Stimulated activated CD8-positive, alpha-beta memory T cell treated with anti-CD3 and anti-CD28 coated beads, Interleukin-12 subunit alpha, Interleukin-12 subunit beta, amount 100 ng/mL, for 4 hours (primary cell): ENCODE results near the gene ZSWIM5.

Experiments
- DNase-seq: peaks from one replicate; pipeline ENCODE4 v3.0.0-alpha.2; 2020; ENCODE audit warnings: low read depth

Gene ZSWIM5

GRCh38 chr1:45023663-45024062 lies 182.7 kb downstream of the ZSWIM5 start:
- DNase-seq: no peak

DNA sequence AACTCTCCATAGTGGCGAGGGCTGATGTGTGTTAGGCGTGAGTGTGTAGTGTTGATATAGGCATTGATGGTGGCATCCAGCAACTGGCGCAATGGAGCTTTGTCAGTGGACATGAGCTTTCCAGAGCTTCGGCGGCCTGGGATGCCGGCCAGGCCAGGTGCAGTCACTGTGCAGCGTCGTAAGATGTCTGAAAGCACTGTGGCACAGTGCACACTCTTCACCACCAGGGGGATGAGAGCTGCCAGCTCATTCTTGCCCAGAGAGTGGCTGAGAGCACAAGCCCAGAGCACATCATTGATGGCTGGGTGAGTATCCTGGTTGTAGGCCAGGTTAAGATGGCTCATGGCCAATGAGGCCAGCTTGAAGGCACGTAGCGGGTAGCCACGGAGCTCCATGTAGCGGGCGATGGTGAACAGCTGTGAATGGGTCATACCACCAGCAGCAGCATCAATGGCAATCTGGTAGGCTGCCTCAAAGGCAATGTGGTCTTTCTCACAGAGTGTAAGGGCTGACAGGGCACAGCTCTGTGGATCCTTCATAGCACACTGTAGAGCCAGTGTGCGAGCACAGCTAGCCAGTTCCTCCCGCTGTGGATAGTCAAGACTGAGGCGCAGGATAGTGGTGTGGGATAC lies 187.7 kb downstream of the ZSWIM5 start:
- DNase-seq: no peak

DNA sequence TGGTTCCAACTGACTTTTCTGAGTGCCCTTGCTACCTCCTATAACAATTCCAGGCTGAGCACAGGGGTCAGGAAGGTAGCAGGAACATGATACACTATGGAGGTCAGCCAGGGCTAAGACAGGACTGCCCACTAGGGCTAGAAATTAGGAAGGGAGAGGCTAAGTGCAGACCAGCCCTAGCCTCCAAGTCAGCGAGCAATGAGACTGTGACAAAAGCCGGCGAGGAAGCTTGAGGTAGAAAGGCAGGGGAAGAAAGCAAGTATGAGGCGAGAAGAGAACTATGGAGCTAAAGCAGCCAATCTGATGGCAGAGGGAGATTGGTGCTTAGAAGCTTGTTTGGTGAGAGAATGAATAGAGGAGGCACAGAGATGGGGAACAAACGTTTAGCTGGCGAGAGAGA lies 189.6 kb downstream of the ZSWIM5 start:
- no peak for DNase-seq

- DNase-seq: no peak
These were observed 190.2 kb downstream of the ZSWIM5 start for GRCh38 chr1:45016090-45016697.

DNA sequence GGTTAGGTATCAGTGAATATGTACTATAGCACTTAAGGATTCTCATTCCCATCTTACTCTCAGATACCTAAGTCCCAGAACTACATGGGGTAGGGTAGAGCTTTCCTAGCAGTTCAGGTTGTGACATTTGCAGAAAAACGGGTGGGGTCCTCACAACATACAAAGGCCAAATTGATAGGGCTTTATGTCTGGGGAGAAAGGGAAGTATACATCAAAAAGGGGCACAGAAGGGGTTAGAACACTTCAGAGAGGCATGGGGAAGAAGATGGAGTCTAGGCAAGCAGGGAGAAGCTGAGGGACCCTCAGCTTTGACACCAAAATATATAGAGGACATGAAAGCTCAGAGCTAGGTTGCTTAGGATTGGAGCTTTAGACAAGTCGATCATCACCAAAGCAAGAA lies 190.7 kb downstream of the ZSWIM5 start:
- no peak for DNase-seq

DNA sequence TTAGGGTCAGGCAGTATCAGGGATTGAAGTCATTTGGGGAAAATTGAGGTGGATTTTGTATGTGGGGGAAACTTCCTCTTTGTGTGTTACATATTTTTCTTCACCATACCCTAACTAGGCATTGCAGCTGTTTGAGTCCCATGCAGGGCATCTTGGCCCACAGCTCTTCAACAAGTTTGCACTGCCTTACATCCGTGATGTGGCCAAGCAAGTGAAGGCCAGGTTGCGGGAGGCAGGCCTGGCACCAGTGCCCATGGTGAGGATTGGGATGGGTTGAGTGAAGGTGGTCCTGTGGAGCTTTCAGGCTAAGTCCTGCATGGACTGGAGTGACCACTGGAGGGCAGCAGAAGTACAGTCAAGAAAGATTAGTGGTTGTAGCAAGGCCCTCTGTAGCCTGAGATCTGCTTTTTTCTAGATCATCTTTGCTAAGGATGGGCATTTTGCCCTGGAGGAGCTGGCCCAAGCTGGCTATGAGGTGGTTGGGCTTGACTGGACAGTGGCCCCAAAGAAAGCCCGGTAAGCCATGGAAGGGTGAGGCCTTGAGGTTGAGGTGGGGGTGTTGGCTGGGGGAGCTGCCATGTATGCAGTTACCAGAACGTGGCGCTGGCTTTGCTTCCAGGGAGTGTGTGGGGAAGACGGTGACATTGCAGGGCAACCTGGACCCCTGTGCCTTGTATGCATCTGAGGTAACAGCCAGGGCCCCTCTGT lies 191.9 kb downstream of the ZSWIM5 start:
- DNase-seq: peak; percentile 41

DNA sequence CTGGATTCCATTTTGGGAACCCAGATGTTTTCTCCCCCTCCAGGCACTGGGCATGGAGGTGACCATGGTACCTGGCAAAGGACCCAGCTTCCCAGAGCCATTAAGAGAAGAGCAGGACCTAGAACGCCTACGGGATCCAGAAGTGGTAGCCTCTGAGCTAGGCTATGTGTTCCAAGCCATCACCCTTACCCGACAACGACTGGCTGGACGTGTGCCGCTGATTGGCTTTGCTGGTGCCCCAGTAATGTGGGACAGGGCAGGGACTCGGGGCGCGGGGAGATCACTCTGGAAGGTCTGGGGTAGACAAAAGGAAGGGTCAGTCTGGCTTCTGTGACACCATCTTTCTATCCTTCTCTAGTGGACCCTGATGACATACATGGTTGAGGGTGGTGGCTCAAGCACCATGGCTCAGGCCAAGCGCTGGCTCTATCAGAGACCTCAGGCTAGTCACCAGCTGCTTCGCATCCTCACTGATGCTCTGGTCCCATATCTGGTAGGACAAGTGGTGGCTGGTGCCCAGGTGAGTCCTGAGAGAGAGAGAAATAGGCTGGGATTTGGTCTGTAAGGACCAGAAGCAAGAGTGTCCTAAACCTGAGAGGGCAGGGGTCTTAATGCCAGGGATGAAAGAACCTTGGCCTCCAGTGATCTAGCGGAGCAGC lies 192.7 kb downstream of the ZSWIM5 start:
- no peak for DNase-seq

DNA sequence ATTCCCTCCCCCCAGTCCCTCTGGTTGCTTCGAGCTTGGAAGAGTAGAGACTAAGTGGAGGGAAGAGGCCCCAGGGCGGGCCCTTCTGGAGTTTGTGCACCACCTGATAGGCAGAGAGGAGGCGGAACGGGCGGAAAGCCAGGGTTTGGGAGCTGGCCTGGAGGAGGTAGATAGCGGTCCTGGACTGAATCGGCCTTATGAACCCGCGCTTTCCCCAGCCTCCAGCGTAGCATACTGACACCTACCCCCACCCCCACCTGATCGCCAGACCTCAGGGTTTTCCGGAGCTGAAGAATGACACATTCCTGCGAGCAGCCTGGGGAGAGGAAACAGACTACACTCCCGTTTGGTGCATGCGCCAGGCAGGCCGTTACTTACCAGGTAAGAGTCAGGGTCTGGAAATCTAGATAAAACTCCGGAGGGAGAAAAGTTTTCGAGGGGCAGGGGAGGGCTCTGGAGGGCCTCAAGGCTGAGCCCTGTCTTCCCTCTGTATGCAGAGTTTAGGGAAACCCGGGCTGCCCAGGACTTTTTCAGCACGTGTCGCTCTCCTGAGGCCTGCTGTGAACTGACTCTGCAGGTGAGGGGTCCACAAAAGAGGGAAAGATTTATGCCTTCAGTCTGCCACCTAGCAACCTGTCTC lies 193.6 kb downstream of the ZSWIM5 start:
- DNase-seq: no peak

DNA sequence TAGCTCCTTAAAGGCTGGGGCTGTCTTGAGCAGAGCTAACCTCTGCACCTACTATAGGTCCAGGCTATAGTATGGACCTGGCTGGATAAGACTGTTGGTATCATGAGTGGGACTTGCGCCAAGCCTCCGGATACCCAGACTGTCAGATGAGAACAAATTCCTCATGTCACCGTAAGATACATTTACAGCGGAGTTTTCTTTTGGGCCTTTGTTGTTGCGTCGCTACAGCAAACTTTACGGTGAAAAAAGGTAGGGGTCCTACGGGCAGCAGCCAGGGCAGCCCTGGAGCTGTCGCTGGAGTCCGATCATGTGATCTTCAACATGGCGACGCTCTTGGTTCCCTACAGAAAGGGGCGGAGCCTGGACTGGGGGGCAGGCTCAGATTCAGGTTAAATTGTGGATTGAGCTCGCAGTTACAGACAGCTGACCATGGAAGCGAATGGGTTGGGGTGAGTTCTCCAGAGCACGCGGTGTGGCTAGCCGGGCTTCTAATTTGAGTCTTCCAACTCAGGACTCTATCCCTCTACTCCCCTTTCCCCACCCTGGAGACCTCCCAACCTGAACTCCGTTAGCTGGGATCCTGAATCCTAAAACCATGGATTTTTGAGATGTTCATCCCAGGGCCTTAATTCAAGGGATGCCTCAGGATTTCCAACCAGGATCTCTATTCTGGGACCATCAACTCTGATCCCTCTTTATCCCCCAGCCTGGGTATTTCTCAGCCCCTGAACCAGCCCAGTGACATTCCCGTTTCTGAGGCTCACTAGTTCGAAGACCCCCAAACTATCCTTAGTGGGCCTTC lies 194.4 kb downstream of the ZSWIM5 start, which contains the start of gene UROD:
Gene UROD (plus strand): TSS at position 418 of the 802 bp plus-strand sequence. CDS start 12 bp downstream, at position 430.
- DNase-seq: peak; percentile 73

DNA sequence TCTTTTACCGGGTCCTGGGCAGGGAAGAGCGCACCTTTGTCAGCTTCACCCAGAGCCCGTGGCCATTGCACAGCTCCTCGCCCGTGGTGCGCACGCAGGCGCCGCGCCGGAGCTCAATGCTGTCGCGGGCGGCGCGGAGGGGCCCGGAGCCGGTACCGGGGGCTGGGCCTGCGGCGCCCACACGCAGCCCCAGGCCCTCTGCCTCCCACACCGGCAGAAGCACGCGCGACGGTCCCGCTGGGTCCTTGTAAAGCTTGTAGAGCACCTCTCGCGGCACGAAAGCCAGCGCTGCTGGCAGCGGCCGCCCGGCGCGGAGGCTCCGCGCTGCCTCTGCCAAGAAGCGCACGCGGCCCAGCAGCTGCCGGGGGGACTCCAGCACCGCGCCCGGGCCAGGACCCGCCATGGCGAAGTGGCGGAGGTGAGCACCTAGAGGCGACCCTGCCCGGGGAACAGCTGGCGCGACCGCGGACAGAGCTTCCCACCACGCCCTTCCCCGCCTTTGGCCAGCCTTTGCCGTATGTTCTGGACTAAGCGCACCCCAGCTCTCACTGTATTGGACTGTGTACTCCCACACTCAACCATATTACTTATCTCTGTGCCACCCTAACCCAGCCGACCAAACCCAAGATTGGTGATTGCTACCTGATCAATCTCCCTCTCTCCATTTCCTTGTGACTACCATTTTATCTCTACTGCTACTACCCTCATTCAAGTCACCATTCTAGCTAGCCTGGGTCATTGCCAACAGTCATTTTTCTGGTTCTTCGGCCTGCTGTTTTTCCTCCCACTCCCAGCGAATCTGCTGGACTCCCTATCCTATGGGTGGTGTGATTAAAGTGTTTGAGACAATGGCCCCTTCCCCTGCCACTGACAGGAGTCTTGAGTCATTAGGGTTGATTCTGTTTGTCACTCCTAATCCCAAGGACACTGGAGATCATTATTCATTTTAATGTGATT lies 195.3 kb downstream of the ZSWIM5 start, which contains the start of gene HECTD3:
Gene HECTD3 (minus strand): TSS at position 470 of the 957 bp plus-strand sequence. CDS start 67 bp downstream, at position 403.
- DNase-seq: peak; percentile 45

- DNase-seq: no peak
These were observed 196.2 kb downstream of the ZSWIM5 start for GRCh38 chr1:45009956-45010854.

- no peak for DNase-seq
These were observed 197.0 kb downstream of the ZSWIM5 start for GRCh38 chr1:45009296-45009865.

DNA sequence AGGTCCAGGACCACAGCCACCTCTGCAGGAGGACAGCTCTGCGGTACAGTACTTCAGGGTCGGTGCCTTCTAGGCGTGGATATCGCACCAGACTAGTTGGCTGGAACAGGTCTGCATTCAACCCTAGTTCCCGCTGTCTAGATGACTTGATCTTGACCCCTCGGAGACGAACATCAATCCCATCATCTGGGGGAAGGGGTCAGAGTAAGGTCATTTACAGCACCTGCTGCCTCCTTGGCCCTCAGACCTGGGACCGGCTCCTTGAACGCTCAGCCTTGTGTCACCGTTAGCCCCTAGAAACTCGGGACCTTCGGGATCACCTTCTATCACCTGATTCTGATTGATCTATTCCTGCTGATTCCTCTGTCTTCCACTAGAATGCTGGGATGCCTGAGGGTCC lies 197.9 kb downstream of the ZSWIM5 start:
- no peak for DNase-seq

DNA sequence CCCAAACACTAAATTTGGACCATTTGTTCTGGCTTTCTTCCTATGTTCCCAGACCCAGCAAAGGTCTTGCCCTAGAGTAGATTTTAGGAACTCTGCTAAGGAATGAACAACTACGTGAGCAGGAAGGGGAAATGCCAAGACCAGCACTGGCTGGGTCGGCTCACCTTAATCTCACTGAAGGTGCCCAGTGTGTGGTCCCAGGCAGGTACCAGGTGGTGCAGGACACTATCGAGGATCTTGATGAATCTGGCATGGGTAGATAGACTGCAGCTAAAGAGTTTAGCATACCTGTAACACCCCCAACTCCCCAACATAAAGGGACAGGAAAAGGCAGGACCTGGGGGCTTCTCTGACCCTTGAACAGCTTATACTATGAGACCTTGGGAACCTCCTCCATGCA lies 198.3 kb downstream of the ZSWIM5 start:
- DNase-seq: no peak

DNA sequence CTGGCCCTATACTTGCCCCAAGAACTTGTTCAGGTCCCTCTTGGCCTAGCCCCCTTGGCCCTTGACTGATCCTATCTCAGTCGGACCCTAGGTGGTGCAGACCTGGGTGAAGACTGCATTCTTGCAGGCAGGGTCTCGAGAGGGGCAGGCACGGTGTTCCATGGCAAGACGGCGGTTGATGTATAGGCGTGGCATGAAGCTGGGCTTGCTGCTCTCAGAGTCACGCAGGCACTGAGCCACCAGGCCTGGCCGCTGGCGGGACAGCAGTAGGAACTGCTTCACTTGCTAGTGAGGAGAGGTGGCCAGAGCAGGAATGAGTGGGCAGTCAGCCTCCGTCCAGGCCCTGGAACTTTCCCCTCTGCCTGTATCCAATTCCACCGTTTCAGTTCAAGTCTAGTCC lies 199.1 kb downstream of the ZSWIM5 start:
- DNase-seq: no peak

GRCh38 chr1:45005761-45006160 lies 200.6 kb downstream of the ZSWIM5 start:
- no peak for DNase-seq

DNA sequence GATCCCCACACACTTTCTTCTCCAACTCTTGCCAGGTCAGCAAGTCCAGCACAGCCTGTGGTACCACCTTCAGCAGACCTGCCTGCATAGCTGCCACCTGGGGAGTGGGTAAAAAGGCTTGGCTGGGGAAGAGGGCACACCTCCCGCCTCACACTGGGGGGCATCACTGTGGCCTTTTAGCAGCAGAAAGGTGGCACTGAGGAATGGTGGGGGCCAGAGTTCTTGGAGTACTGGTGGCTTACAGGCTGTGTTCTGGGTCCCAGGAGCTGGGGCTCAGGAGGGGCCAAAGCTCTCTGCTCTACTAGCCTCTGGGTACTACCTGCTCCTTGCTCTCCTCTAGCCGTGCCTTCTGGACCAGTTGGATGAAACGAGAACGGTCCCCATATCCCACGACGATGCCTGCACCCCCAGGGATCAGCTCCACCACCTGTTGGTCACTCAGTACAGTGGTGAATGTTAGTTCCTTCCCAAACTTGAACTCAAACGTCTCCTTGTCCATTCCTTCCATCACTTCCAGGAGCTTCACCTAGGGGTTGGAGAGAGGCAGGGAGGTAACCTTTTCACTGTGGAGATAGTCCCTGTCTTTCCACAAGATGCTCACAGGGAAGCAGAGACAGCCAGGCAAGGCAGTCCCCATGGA lies 202.0 kb downstream of the ZSWIM5 start:
- DNase-seq: no peak

DNA sequence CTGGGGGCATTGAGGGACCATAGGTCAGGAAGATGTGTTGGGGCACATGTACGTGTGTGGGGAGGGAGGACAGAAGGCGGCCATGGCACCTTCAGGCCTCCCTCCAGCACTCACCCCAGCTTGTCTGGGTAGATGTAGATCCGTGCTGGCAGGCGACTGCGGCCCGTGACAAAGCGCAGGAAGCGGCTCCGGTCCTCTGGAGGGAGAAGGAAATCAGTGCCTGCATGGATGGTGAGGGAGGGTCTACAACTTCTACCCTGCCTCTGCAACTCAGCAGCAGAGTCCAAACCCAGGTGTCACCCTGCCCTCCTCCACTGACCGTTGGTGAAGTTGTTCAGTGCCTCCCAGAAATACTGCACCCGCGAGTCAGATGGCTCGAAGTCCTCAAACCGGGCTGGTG lies 202.7 kb downstream of the ZSWIM5 start:
- no peak for DNase-seq
